Measurements from ENCODE around the gene G0S2. TPM values are rescaled to one million over a fixed set of nuclear protein-coding genes. Genes with fewer than 3 reads are reported as not detected.

Gene G0S2
- total RNA-seq, 4 donors from 2014 or later, result 60.8 to 1,224 (median 333) TPM

DNA sequence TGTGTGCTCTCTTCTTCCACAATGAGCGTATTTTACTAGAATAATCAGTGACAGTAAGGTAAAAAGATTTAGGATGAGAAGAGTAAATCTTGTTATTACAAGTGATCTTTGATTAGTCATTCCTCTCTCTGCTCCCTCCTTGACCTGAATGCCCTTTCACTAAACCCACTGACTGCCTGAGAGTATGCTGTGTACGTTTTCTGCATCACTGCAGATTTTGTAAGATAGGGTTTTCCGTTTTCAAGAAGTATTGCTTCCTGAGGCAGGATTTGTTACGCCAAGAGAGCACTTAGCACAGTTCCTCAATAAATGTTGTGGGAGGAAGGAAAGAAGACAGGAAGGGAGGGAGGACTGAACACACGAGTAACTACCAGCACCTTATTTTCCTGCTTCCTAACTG lies 15.3 kb upstream of the G0S2 start:
- H3K27ac ChIP-seq, result no peak overlapping the region
- no peaks in the 10 kb centered on the region for H3K27me3 ChIP-seq
- H3K9me3 ChIP-seq, result no peaks in the 10 kb centered on the region
- 42 to 53% methylated on average over 5 of the region's 5 CpGs for WGBS, 2 donors
- no peak overlapping the region for H3K4me3 ChIP-seq
- peak in 1 of 2 donors; percentile 35 for TF ChIP-seq EP300 (IDR thresholded peaks at IDR 0.05)
- TF ChIP-seq, protein P1, sequence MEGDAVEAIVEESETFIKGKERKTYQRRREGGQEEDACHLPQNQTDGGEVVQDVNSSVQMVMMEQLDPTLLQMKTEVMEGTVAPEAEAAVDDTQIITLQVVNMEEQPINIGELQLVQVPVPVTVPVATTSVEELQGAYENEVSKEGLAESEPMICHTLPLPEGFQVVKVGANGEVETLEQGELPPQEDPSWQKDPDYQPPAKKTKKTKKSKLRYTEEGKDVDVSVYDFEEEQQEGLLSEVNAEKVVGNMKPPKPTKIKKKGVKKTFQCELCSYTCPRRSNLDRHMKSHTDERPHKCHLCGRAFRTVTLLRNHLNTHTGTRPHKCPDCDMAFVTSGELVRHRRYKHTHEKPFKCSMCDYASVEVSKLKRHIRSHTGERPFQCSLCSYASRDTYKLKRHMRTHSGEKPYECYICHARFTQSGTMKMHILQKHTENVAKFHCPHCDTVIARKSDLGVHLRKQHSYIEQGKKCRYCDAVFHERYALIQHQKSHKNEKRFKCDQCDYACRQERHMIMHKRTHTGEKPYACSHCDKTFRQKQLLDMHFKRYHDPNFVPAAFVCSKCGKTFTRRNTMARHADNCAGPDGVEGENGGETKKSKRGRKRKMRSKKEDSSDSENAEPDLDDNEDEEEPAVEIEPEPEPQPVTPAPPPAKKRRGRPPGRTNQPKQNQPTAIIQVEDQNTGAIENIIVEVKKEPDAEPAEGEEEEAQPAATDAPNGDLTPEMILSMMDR (IDR thresholded peaks at IDR 0.05), result no peak
- no peak for DNase-seq (ENCODE audit: low spot score in 2 of 2)
- no peaks in the 10 kb centered on the region for H3K4me1 ChIP-seq
- H3K36me3 ChIP-seq, result no peaks in the 10 kb centered on the region

DNA sequence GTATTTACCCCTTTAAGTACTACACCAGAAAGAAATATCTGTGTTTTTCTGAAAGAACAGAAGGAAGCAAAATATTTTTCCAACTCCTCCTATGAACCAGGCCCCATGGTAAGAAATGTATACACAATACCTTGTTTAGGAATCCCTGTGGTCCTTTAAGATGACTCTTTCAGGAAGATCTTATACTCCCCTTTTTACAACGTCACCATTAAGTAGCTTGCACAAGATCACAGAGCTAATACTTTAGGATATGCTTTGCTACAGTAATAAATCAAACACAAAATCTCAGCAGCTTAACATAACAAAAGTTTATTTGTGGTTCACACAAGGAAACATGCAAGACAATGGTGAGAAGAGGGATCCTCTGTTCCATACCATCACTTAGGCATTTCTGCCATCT lies 14.1 kb upstream of the G0S2 start:
- H3K9me3 ChIP-seq, result no peaks in the 10 kb centered on the region
- no peaks in the 10 kb centered on the region for H3K4me1 ChIP-seq
- H3K36me3 ChIP-seq, result no peaks in the 10 kb centered on the region
- TF ChIP-seq, protein P1 (IDR thresholded peaks at IDR 0.05), result no peak
- TF ChIP-seq EP300 (IDR thresholded peaks at IDR 0.05) (no peak), POLR2A (IDR thresholded peaks at IDR 0.05) (no peak)
- H3K27me3 ChIP-seq, result no peaks in the 10 kb centered on the region
- H3K27ac ChIP-seq, result no peak overlapping the region
- no peak overlapping the region for H3K4me3 ChIP-seq
- no peak for DNase-seq (ENCODE audit: low spot score in 2 of 2)
- 56 to 60% methylated on average over 1 of the region's 1 CpG for WGBS, 2 donors

DNA sequence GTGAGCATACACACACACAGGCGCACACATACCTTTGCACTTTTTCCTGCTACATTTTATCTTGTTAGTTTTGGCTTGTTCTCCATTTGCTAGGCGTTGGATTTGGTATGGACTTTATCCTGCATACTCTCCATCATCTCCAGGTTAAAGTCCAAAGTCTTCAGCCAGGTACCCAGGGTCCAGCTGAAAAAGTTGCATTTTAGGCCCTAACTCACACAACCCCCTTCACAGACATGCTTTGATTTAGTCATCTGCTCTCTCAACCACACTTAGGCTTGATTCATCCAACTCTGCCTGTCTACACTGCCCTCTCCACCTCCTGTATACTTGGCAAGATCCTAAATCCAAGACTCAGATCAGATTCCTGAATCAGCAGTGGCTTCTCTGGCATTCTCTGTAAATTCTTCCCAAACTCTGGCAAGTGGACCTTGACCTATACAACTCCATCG lies 12.3 kb upstream of the G0S2 start:
- TF ChIP-seq, protein P1 (IDR thresholded peaks at IDR 0.05), result no peak
- TF ChIP-seq EP300 (IDR thresholded peaks at IDR 0.05) (no peak), POLR2A (IDR thresholded peaks at IDR 0.05) (no peak)
- Histone ChIP-seq H3K27ac (no peak overlapping the region), H3K27me3 (no peaks in the 10 kb centered on the region), H3K9me3 (no peaks in the 10 kb centered on the region), H3K4me3 (no peak overlapping the region), H3K36me3 (no peaks in the 10 kb centered on the region), H3K4me1 (no peaks in the 10 kb centered on the region)
- DNase-seq (ENCODE audit: low spot score in 2 of 2), result no peak
- WGBS, 2 donors, result 89 to 92% methylated on average over 3 of the region's 3 CpGs

DNA sequence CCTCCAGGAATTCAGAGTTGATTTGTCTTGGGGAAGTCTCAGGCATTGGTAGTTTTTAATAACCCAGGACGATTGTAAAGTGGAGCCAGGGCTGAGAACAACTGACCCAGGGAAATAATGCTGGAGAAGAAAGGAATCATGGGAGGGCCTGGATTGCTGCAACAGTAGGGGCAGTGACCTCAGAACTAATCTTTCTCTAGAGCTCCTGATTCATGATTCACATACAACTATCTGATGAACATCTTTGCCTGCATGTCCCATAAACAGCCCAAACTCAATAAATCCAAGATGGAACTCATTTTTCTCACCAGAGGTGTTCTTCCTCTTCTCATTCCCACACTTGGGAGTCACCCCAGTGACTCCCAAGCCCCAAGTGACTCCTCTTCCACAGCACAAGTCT lies 8.1 kb upstream of the G0S2 start:
- DNase-seq (ENCODE audit: low spot score in 2 of 2), result no peak
- H3K4me3 ChIP-seq, result no peak overlapping the region
- TF ChIP-seq, protein P1 (IDR thresholded peaks at IDR 0.05), result no peak
- TF ChIP-seq EP300 (IDR thresholded peaks at IDR 0.05), result no peak
- no peak for TF ChIP-seq POLR2A (IDR thresholded peaks at IDR 0.05)
- no peak overlapping the region for H3K27ac ChIP-seq
- peaks cover 0 to 3% (median 0%) of the 10 kb centered on the region in 4 donors for H3K9me3 ChIP-seq
- no peaks in the 10 kb centered on the region for H3K27me3 ChIP-seq
- H3K36me3 ChIP-seq, result no peaks in the 10 kb centered on the region
- no peaks in the 10 kb centered on the region for H3K4me1 ChIP-seq
- WGBS, 2 donors, result 66 to 75% methylated on average over 1 of the region's 1 CpG

DNA sequence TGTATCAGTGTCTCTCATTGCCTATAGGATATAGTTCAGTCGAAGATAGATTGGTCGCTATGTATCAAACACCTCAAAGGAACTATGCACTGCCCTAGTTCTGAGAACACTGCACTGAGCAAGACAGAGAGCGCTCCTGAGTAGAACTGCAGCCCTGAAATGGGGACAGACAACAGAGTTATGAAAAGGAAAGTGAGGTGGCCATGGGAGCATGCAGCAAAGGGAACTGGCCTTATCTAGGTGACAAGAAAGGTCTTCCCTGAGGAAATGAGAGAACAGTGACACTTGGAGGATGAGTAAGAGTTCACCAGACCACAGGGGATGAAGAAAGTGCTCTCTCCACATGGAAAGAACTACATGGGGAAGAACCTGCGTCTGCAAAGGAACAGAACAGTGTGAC lies 7.5 kb upstream of the G0S2 start:
- Histone ChIP-seq H3K27me3 (no peaks in the 10 kb centered on the region), H3K27ac (no peak overlapping the region), H3K36me3 (no peaks in the 10 kb centered on the region), H3K9me3 (peaks cover 0 to 3% (median 0%) of the 10 kb centered on the region in 4 donors), H3K4me1 (no peaks in the 10 kb centered on the region), H3K4me3 (no peak overlapping the region)
- TF ChIP-seq POLR2A (IDR thresholded peaks at IDR 0.05) (no peak), EP300 (IDR thresholded peaks at IDR 0.05) (no peak)
- TF ChIP-seq, protein P1 (IDR thresholded peaks at IDR 0.05), result no peak
- DNase-seq (ENCODE audit: low spot score in 2 of 2), result no peak
- 89 to 96% methylated on average over 4 of the region's 4 CpGs for WGBS, 2 donors
